Esophagus muscularis mucosa (tissue), 3 donors: ENCODE results near the gene RAB40C.

Source experiments
- EP300 ChIP-seq: sonication (generic); formaldehyde crosslinking; IDR thresholded peaks from one replicate; pipeline ENCODE4 v1.6.1; 2017; ENCODE audit warnings: antibody characterized with exemption
- TF ChIP-seq, protein P1 (sequence below), 3 experiments: fragments of 200-600 bp in 2 of 3; fragments of 450-650 bp in 1 of 3; sonication (generic) in 2 of 3; IDR thresholded peaks; one replicate each; pipeline ENCODE4 v1.5.1; 2017 to 2019; ENCODE audit warnings: antibody characterized with exemption in 3 of 3, mild to moderate bottlenecking in 2 of 3, moderate library complexity in 1 of 3

DNA sequence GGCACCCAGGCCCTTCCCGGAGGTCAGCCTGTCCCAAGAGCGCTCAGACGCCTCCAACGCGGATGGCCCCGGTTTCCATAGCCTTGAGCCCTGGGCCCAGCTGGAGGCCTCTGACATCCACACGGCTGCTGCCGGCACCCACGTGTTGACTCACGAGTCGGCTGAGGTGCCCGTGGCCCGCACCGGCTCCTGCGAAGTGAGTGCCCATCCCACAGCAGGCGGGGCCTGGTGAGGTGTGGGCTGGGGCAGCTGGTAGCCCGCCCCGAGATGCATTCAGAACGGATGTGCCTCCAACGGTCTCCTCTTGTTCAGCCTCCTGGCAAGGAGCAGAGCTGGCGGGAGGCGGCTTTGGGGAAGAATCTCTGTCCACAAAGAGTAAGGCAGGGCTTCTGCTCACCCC is 62.0 kb downstream of the RAB40C start:
- TF ChIP-seq, protein P1, sequence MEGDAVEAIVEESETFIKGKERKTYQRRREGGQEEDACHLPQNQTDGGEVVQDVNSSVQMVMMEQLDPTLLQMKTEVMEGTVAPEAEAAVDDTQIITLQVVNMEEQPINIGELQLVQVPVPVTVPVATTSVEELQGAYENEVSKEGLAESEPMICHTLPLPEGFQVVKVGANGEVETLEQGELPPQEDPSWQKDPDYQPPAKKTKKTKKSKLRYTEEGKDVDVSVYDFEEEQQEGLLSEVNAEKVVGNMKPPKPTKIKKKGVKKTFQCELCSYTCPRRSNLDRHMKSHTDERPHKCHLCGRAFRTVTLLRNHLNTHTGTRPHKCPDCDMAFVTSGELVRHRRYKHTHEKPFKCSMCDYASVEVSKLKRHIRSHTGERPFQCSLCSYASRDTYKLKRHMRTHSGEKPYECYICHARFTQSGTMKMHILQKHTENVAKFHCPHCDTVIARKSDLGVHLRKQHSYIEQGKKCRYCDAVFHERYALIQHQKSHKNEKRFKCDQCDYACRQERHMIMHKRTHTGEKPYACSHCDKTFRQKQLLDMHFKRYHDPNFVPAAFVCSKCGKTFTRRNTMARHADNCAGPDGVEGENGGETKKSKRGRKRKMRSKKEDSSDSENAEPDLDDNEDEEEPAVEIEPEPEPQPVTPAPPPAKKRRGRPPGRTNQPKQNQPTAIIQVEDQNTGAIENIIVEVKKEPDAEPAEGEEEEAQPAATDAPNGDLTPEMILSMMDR (IDR thresholded peaks at IDR 0.05), result no peak
- no peak for TF ChIP-seq EP300
